ENCODE measurements around the gene KLHL22.
"Not testable (repeated sequence)": the region's sequence is repeated elsewhere in the genome, so short reads cannot be mapped to it uniquely, and the experiment has no call there.

Gene KLHL22

DNA sequence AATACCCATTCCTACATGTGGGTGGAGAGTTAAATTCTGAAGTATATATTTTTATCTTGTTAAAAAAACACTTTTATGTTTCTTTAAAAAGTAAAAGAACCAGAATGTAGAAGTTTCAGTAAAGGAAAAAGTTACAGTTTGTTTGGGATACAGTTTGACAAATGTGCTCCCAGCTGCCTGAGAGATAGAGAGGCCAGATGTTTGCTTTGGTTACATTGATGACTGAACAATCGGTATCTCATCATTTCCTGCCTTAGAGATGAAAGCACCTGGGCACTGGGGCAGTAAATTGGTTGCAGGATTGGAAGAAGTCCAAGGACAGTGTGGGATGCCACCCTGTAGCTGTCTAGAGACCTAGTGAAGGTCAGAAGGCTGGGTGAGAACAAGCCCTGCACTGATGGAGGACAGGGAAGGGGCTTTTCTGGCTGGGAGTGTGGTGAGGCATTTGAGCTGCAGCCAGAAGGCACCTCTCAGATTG lies 28.4 kb upstream of the KLHL22 start:
- DNase-seq (ENCODE audit: low read depth in 2 of 2), result no peak

DNA sequence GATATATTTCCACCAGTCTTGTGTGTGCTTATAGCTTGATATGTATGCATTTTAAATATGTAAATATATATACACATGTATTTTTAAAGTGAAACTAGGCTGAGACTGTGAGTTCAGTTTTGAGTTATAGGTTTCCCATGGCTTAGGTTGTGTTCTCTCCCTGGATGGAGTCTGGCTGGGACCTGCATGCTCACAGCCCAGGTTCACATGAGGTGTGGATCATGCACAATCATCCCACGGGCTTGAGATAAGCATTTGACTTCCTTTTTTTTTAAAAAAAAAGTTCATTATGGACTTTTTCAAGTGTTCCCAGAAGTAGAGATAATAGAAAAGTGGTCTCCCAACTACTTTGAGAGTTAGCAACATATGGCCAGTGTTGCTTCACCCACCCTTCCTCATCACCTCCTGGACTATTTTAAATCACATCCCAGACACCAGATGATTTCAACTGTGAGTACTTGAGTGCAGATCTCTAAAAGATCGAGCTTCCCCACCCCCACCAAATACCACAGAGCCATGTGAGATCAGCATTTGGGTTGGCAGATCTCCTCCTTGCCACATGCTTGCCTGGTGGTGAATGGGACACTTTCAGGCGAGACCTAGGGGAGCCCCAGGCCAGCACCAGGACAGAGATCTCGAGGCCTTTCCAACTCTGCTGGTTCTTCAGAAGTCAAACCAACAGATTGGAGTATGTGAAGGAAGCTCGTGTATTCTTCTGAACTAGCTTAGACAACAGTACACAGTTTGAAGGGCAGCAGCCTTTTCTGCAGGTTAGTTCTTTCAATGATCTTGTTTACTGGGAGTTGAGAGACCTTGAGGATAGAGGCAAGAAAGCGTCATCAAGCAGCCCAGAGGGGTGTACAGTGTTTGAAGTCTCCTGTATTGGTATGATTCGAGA lies 27.7 kb upstream of the KLHL22 start:
- DNase-seq (ENCODE audit: low read depth in 2 of 2), result no peak

DNA sequence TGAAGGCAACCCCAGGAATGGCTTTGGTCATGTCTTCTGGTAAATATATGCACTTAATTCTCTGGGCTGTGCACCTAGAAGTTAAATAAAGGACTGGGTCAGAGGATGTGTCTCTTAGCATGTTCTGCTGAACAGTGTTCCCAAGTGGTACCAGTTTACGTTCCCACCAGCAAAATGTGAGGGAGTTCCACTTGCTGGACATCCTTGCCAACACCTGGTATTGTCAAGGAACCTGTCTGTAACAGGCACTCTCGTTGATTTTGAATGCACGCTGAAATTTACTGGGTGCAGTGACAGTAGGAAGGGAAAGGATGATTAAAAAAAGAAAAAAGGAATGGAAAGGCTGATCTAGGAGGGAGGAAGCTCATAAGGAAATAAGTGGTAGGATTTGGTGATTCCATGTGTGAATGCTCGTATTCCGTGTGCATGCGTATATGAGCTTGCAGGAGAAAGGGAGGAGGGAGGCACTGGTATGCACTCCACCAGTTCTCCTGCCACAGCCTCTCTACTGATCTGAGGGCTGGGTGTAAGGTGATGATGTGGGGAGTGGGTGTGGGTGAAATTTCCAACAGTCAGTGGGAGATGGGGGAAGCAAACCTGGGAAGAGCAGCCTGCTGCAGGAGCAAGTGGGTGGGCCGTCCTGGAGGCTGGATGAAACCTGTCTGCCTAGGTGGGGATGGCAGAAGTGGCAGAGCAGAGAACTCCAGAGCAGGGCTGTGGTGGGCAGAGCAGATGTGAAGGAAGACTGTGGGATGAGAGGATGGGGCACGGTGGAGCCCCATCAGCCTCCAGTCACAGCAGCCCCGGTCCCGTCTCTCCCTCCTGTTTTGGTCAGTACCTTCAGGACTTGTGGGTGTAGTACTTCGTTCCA lies 26.8 kb upstream of the KLHL22 start:
- DNase-seq (ENCODE audit: low read depth in 2 of 2), result no peak

DNA sequence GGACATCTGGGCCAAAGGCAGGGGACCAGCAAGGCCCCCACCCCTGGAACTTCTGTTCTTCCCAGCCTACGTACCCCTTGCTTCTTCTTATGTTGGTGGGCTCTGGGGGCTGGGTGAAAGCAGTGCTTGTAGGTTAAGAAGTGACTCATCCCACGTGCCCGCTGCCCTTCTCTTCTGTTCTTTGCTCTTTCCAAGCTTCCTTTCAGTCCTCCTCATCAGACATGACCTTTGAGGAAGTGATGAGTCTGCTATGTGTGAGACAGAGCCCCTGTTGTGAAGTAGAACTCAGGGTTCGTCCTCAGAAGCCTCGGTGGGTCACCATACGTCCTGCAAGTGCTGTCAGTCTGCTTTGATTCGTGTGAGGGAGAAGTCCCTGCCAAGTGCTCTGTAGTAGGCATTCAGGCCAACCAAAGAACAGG lies 24.5 kb upstream of the KLHL22 start:
- DNase-seq (ENCODE audit: low read depth in 2 of 2), result no peak

DNA sequence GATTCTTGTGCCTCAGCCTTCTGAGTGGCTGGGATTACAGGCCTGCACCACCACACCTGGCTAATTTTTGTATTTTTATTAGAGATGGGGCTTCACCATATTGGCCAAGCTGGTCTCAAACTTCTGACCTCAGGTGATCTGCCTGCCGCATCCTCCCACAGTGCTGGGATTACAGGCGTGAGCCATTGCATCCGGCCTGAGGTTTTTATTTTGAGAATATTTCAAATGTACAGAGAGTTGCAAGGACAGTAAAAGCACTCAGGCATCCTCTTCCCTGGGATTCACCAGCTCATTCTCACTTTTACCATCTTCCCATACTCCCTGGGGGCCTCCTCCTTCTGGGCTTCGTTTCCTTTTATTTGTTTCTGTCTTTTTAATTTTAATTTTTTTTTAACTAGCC lies 24.0 kb upstream of the KLHL22 start:
- DNase-seq (ENCODE audit: low read depth in 2 of 2), result no peak

DNA sequence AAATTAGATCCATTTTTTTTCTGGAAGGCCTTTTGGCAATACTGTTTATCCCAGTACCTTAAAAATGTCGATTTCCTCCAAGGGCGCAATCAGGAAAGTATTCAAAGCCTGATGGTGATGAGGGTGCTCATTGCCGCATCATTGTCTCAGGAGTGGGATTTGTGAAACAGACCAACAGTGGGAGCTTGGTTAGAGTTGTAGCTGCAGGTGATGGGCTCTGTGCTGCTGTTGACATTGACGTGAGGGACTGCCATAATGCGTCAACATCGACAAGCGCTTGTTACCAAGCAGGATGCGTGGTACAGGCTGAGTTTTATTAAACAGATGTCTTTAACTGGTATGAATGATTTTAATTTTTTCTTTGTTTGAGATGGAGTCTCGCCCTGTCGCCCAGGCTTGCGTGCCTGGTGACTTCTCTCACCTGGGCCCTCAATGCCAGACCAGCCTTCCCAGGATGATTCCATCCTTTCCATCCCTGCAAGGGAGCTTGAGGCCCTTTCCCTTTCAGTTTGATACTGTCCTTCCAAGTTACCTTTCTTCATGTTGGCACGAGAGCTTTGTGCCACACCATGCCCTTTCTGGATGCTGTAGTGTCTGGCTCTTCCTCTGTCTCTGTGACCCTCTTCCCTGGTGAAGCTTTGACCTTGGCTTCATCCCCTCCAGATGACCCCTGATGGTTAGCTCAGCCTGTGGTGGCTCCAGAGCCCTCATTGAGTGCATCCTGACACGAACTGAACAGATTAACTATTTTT lies 22.4 kb upstream of the KLHL22 start:
- no peak for DNase-seq (ENCODE audit: low read depth in 2 of 2)

DNA sequence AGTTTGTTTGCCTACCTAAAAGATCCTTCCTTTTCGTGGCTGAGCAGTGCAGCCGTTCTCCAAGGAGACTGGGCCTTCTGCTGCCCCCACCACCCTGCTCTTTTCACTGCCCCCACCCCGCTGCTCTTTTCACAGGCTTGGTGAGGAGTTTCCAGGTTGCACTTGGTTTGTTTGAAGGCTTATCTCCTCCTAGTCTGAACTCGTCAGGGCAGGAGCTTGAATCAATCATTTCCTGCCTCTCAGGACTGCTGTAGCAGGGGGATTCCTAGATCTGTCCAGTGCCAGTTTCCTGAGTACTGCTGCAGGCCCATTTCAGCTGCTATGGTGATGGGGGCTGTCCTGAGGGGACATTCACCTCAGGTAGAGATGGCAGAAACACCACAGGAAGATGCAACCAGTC lies 21.8 kb upstream of the KLHL22 start:
- no peak for DNase-seq (ENCODE audit: low read depth in 2 of 2)

DNA sequence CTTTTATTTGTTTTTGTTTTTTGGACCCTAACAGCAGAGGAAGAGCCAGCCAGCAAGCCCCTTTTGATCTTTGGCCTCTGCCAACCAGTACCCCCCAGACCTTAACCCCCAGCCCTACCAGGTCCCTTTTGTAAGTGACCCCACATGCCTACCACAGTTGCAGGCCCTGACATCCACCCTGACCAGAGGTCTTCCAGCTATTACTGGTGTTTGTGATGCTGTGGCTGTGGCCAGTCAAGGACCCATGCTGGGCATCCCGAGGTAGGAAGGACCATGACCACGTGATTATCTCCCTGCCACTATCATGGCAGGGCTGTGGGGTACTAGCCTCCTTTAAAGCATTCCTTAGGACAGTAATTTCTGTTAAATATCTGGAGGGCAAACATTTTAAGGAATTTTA lies 20.8 kb upstream of the KLHL22 start:
- no peak for DNase-seq (ENCODE audit: low read depth in 2 of 2)

DNA sequence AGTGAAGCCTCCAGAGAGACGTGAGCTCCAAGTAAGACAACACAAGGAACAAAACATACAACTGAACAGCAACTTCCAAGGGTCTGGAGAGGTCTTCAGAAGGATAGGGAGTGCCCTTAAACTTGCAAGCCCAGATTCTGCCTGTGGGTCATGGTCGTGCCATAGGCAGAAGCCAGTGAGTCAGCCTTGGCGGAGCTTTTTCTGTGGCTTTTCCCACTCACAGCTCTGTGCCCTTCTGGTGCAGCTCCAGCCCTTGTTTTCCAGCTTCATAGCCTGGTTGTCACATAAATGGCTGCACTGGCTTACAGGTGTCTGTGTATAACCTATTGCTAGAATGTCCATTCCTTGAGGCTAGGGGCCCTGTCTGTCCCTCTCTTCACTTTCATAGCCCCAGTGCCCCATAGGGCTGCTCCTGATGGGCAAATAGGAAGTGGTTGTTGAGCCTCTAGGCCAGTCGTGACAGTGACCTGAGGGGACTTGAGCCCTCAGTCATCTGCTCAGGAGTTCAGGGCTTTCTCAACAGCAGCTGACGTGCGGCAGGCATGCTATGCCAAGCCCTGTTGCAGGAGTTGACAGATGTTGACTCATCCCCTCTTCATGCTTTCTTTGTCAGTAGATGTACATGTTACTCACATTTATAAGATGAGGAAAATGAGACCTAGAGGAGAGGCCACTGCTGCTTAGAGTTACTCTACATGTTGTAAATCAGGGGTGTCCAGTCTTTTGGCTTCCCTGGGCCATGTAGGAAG lies 19.2 kb upstream of the KLHL22 start:
- no peak for DNase-seq (ENCODE audit: low read depth in 2 of 2)

DNA sequence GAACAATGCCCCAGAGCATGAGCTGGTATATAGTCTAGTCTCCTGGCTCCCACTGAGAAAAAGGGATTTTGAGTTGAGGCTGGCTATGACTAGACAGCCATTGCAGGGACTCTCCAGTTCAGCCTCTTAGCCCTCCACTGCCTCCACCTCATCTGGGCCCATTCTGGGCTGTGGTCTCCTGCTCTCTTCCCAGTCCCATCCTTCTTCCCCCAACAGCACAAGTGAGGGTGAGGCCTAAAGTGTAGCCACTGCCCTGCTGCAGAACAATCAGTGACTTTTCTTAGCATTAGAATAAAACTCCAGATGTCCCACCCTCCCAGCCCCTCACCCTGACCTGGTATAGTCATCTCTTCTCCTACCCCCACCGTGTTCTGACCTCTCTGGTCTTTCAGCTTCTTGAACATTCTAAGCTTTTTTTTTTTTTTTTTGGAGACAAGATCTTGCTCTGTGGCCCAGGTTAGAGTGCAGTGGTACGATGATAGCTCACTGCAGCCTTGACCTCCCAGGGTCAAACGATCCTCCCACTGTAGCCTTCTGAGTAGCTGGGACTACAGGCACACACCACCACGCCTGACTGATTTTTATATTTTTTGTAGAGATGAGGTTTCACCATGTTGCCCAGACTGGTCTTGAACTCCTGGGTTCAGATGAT lies 16.1 kb upstream of the KLHL22 start:
- no peak for DNase-seq (ENCODE audit: low read depth in 2 of 2)

DNA sequence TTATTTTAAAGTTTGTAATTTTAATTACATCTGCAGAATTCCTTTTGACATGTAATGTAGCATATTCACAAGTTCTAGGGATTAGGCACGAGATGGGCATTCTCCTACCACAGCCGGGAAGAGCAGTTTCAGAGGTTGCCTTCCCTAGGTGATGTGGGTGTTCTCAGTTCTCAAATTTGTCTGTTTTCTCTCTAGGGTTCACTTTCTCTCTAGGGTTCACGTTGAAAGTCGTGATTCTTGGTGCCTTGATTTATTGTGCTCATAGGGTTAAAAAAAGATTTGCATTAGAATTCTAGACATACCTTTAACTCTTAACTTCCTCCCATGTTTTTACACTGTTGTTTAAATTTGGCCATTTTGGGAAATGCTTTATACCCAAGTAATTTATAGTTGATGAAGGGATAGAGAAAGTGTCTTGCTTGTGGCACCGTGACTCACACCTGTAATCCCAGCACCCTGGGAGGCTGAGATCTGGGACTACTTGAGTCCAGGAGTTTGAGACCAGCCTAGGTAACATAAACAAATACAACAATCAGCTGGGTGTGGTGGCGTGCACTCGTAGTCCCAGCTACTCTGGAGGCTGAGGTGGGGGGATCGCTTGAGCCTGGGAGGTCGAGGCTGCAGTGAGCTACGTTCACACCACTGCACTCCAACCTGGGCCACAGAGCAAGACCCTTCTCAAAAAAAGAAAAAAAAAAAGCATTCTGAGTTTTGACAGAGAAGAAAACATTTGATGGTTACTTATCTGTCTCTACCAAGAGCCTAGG lies 15.4 kb upstream of the KLHL22 start:
- no peak for DNase-seq (ENCODE audit: low read depth in 2 of 2)

DNA sequence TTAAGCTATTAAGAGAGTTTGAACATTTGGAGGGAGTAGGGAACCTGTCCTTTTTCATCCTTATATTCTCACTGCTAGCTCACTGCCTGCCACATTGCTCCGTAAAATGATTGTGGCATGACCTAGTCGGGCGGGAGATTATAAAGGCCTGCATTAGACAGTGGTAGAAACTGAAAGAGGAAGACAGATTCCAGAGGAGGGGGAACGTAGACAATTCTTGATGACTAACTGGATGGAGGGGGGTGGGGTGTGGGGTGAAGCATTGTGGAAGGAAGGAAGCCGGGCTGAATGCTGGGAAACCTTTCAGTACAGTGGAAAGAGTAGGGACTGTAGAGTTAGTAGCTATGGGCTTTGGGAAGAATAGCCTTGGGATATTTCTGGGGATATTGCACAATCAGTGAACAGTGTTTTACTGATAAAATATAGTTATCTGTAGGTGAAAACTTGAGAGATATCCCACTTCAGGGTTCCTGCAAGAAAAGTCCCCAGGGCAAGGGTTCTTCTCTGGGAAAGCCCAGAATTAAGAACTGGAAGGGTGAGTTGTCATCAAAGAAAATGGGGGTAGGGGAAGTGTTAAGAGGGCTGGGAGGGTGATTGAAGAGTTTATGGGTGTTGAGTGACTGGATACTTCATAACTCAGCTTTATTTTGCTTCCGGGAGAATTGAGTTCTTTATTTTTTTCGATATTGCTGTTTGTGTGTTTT lies 13.9 kb upstream of the KLHL22 start:
- peak; percentile 43 to 54 for DNase-seq (ENCODE audit: low read depth in 2 of 2)

DNA sequence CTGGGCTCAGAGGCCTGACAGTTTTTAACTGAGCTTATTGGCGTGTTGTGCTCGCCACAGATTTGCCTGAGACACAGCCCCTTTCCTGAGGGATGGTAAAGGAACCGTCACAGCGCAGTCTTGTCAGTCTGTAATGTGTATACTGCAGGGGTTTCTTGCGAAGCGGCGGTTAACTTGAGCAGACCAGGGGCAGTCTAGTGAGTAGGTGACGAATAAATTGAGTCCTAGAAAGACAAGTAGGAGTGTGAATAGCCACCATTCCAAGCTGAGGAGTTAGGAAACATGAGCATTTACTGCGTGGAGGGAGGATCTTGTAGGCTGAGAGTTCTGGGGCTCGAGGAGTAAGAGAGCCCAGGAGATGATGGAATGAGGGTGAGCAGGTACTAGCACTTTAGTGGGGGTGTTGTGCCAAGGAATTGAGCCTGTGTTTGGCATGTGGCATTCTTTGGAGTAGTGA lies 13.2 kb upstream of the KLHL22 start:
- DNase-seq (ENCODE audit: low read depth in 2 of 2), result no peak

DNA sequence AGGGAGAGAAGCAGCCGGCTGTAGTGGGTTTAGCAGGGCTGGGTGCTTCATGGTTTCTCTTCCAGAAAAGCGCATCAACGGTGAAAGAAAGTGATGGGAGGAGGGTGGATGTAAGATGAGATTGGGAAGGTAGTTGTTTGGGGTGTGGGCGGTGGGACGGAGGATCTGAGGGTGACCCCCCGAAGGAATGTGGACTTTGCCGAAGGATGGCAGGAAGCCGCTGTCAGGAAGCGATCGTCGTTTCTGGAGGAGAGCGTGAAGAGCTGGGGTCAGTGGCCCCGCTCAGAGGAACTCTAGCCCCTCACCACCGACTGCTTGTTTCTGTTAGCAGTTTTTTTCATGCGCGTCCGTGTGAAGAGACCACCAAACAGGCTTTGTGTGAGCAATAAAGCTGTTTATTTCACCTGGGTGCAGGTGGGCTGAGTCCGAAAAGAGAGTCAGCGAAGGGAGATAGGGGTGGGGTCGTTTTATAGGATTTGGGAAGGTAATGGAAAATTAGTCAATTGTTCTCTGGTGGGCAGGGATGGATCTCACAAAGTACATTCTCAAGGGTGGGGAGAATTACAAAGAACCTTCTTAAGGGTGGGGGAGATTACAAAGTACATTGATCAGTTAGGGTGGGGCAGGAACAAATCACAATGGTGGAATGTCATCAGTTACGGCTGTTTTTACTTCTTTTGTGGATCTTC lies 12.6 kb upstream of the KLHL22 start:
- DNase-seq (ENCODE audit: low read depth in 2 of 2), result not testable (repeated sequence)

DNA sequence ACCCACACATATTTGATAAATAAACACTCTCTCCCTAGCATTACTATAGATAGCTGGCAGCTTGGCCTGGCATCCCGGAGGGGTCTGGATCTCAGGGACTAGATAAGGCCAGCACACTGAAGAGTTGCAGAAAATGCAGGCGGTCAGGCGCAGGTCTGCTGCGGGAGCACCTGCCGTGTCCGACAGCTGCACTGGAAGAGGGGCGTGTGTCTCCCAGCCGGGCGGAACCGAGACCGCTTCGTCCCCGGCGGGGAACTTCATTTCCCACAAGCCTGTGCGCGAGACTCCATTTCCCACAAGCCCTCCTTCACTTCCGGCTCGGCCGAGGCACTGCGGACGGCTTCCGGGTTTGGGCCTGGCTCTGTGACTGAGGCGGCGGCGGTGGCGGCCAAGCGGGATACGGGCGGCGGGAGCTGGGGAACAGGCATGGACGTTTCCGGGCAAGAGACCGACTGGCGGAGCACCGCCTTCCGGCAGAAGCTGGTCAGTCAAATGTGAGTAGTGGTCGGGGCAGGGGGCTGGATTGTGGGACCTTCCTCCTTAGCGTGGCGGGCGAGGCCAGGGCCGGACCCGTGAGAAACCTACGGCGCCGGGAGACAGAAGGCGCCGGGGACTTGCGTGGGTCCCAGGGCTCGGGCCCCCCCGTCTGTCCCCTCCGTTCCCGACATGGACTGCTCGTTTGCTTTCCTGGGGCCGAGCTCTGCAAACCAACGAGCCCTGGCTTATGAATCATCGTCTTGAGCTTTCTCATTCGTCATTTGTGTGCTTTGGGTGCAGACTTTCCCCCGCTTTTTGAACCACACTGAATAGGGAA lies 11.9 kb upstream of the KLHL22 start, which contains the start of gene MED15:
TSS of gene MED15 (plus strand) at position 358 of the 814 bp plus-strand sequence. CDS start at position 427, 69 bp downstream.
- peak; percentile 76 to 86 for DNase-seq (ENCODE audit: low read depth in 2 of 2)

DNA sequence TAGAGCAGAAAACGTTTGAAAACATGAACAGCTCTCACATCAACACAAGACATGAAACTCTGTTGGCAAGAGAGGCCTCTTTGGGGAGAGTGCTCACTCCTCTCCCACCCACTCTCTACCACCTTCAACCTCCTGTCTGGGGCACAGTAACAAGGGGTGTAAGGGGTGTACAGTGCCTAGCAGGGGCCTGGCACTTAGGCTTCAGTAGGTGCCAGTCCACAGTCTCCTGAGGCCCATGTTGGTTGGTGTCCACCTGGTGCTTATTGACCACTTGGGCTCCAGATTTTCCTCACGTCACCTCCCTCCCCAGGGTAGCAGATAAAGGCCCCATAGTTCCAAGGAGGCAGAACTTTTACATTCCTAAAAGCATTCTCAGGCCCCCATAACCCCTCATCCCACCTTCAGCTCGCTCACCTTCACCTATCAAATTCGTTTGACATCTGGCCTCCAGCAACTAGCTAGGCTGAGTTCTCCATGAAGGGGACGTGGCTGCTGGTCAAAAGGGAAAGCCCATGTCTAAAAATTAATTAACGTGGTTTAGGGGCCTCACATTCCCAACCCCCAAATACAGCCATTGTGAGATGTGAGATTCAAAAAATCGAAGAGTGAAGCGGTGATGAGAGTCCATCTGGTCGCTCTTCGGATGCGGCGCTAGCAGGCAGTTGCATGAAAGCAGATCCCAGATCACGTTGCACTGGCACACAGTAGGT lies 11.1 kb upstream of the KLHL22 start:
- no peak for DNase-seq (ENCODE audit: low read depth in 2 of 2)
